HG02588 (cell line): ENCODE results near the gene DDX53.

Experiments
- ATAC-seq: cut with Tn5 transposase; IDR thresholded peaks from one replicate; pipeline ENCODE4 v1.9.1; 2021; ENCODE audit warnings: mild to moderate bottlenecking, moderate library complexity; ENCODE audit not compliant: unreplicated experiment

DDX53 gene

GRCh38 chrX:23048806-23049573, 49.2 kb downstream of the DDX53 start:
- no peak for ATAC-seq

- no peak for ATAC-seq
These were observed 52.6 kb downstream of the DDX53 start for GRCh38 chrX:23052324-23052723.
